Measurements from ENCODE around the gene GALNT2.

Gene GALNT2

DNA sequence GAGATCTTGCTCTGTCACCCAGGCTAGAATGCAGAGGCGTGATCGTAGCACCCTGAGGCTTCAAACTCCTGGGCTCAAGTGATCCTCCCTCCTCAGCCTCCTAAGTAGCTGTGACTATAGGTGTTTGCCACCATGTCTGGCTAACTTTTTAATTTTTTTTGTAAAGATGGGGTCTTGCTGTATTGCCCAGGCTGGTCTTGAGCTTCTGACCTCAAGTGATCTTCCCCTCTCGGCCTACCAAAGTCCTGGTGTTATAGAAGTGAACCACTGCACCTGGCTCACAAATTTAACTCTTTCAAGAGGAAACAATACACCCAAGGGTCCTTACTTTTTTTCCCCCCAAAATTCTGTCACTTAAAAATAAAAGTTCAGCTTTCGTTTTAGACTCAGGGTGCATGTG is 62.3 kb downstream of the GALNT2 start:
- DNase-seq (ENCODE audit: low spot score), result no peak

DNA sequence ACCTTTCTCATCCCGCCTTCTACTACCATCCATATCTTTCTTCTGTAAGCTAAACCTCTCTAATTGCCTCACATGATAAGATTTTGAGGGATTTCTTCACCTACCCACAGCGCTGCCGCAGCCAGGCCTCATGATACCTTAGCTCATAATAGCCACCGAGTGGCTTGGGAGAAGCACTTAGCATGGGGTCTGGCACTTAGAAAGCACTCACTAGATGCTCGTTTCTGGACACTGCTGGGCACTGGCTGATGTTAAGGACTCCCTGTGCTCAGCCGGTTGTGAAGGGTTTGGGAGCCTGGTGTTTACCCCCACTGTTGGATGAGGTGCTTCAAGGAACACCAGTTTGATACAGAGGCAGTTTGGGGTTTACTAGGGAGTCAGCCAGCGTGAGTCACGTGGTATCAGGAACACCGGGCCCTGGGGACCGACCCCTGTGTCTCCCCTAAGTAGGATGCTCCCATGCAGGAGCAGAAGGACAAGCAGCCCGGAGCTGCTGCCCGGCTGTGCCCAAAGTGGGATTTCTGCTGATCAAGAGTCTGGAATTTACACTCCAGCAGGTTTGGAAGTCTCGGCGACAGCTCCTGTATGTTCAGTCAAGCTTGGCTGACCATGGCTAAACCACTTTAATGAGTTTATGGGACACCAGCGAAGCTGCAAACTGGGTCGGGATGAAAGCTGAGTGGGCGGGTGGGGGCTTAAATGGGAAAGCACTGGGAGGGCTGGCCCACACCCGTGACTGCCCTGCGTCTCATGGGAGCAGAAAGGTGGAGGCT is 63.3 kb downstream of the GALNT2 start:
- no peak for DNase-seq (ENCODE audit: low spot score)

DNA sequence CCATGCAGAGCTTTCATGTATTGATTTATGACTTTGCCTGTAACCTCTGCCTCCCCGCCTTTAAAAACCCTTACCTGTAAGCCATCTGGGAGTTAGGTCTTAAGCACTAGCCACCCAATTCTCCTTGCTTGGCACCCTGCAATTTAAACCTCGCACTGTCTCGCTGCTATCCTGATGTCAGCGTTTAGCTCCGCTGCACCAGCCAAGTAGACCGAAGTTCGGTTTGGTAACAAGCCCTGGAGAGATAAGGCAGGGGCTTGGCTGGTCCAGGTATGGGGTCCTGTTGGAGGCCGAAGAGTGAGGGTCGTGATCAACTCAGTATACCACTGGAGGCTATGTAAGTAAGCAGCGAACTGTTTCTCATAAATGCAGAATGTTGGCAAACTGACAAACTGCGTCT is 64.4 kb downstream of the GALNT2 start:
- no peak for DNase-seq (ENCODE audit: low spot score)

DNA sequence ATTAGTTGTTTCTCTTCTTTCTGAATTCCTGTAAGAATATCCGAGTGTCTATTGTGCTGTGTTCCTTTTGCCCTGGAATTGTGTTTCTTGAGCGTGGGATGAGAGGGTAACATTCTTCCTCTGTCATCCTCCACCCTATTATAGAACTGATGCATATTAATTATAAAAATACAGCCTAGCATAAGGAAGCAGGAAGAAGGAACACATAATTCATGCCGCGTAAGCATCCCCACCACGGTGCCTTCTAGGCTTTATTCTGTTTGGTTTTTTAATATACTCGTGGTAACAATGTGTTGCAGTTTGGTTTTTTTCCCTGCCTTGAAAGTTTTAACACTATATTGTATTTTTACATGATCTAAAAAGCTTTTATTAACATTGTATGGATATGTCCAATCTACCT is 65.7 kb downstream of the GALNT2 start:
- DNase-seq (ENCODE audit: low spot score), result no peak

GRCh38 chr1:230135726-230136125 is 68.7 kb downstream of the GALNT2 start:
- no peak for DNase-seq (ENCODE audit: low spot score)

DNA sequence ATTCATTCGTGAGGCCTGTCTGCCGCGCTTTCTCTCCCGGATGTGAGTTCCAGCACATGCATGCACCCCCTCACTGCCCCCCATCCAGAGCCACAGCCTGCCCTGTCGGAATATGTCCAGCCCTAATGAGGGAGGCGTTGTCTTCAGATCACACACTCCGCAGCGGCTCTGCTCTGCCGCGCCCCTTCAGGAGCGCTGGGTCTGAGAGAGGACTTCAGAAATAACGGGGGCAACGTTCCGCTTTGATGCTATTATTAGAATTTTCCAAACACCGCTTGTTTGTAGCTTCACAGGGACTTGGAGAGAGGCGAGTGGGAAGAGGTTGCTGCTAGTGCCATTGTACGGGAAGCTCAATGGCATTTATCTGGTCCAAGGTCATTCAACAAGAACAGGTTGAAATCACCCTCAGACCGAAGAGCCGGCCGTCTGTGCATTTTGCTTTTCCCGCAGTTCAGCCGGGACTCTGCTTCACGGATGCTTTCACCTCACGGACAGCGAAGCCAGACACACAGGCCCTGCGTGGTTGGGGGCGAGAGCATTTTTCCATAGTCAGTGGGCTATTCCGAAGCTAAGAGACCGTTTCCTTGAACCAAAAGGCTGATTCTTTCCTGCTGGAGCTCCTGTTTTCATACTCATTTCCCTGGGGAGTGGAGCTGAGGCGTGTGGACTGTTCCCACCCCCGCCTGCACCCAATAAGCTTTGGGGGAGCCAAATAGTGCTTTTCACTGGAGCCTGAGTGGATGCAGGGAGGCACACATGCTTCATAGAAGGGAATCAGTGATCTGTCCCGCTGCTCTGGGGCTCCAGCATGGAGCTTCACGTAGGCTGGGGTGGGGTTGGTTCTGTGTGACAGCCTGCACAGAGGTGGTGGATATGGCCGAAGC is 69.7 kb downstream of the GALNT2 start:
- DNase-seq (ENCODE audit: low spot score), result no peak

DNA sequence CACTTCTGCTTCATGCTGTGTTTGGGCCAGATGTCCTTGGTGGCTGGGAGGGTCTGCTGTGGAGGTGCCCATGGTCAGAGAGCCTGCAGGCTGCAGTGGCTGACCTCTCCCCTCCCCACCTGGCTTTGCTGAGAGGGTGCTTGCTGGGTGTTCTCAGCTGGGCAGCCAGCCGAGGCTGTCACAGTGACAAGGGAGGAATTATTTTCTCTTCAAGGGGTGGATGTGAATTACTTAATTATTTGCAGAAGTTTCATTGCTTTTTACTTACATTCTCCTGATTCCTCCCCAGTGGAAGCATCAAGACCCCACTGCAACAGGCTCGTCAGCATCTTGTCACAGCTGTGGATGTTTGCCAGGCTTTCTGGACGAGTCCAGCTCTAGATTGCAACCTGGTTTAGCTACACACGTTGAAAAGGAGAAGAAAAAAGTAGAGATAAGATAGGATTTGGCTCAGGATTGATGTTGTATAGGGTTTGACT is 70.3 kb downstream of the GALNT2 start:
- no peak for DNase-seq (ENCODE audit: low spot score)

- no peak for DNase-seq (ENCODE audit: low spot score)
Observed at GRCh38 chr1:230138561-230139239, 71.7 kb downstream of the GALNT2 start.

DNA sequence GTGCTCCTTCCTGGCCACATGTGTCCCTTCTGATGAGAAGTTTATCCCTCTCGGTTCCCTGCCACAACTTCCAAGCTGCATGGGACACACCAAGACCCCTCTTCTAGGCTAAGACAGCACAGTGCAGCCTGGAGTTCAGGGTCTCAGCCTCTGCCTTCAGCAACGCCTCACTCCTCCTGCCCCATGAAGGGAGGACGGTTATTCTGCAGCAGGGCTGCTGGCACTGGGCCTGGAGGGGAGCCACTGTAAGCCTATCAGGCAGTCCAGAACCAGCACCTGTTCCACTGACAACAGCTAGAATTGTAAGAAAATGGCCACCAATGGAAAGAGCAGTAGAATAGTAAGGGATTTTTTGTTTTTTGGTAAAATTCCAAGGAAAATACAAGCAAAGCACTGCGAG is 72.3 kb downstream of the GALNT2 start:
- no peak for DNase-seq (ENCODE audit: low spot score)

GRCh38 chr1:230139741-230140140 is 72.7 kb downstream of the GALNT2 start:
- no peak for DNase-seq (ENCODE audit: low spot score)

DNA sequence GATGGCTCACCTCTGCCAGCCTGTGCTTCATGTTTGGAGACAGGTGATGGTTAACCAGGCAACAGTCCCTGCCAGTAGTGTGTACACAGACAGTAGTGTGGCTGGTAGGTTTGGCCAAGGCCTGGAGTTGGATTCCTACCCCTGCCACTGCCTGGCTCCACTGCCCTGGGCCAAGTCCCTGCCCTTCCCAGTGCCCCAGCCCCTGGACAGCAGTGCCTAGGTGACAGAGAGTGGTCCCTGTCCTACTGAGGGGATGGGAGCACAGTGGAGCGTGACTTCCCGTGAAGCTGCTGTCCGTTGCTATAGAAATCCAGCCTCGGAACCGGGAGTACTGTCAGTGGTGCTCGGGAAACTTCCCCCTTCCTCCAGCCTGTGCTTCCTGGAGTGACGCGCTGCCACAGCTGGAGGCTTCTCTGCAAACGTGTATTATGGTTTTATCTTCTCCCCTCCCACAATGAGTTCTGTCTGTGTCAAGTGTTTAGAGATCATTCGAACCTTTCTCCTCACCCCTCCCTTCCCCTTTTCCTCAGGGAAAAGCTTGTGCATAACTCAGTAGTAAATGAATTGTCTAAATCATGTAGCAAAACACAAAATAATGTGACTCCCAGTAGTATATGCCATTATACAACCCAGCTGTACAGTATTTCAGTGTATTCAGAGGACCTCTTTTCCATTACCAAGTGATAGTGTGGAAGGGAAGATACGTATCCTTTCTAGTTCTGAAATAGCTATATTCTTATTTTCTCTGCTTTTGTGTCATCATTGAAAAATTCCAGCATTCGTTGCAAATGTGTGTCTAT is 73.4 kb downstream of the GALNT2 start:
- DNase-seq (ENCODE audit: low spot score), result no peak

DNA sequence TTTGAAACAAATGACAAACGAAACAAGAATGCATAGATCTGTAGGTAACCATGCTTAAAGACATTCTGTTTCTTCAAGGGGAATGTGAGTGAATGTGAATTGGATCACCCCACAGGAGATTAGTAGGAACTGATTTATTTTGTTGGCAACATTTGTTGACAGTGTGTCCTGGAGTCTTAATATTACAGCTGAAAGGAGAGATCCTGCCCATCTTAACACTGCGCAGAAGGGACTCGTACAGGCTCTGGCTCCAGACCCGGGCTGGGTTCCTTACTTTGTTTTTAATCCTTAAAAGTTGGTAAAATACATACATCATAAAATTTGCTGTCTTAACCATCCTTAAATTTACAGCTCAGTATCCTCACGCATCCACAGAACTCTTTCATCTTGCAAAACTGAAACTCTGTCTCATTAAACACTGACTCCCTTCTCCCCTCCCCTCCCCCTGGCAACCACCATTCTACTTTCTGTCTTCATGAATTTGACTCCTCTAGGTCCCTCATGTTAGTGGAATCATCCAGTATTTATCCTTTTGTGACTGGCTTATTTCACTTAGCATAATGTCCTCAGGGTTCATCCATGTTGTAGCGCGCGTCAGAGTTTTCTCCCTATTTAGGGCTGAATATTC is 74.1 kb downstream of the GALNT2 start:
- DNase-seq (ENCODE audit: low spot score), result peak; percentile 44

- DNase-seq (ENCODE audit: low spot score), result no peak
Observed at GRCh38 chr1:230141797-230142607, 75.0 kb downstream of the GALNT2 start.

DNA sequence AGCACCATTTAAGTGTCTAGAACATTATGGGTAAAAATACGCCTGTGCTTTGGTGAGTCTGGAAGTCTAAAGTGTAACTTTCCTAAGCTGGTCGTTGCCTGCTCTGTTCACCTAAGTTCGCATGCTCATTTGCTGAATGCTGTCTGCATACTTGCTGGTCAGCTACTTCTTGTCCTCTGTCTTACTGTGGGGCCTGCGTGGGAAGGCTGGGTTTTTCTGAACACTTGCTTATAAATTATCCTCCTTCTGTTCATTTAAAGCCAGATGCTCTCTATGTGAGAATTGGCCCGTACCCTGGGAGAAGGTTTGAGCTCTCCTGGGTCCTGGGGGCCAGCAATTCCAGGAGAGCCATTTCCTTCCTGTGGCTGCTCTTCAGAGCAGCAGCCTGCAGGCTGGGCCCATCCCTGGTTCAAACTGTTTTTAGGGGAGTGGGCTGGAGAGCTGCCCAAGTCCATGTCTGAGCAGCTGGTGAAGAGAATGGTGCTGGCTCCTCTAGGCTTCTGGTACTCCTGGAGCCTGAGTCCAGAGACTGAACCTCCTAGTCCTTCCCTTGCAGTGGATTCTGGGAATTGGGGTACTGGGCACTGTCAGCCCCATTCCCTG is 75.7 kb downstream of the GALNT2 start:
- DNase-seq (ENCODE audit: low spot score), result no peak

- DNase-seq (ENCODE audit: low spot score), result no peak
Observed at GRCh38 chr1:230143534-230143933, 76.5 kb downstream of the GALNT2 start.

DNA sequence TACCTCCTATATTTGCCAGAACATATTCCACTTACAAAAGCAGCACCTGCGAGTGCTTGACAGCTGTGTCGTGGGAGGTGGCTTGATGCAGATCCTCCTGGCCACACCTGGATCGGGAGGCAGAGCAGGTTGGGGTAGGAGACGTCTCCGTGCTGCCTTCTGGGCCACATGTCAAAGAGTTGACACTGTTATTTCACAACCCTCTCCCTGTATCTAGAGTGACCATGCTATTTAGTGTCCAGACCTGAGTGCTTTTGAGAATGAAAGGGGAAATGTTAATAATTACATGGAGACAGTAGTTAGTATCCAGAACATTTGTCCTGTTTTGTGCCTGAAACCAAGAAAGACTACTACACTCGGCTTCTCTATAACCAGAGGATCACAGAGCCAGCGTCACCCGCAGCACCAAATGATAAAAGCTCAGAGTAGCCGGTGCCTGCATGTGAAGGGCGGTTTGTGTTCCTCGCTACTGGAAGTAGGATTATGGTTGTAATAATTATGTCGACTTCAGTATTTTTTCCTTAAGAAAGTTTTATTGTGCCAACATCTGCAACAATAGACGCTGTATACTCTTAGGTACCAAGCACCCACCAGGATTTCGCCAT is 77.1 kb downstream of the GALNT2 start:
- no peak for DNase-seq (ENCODE audit: low spot score)

DNA sequence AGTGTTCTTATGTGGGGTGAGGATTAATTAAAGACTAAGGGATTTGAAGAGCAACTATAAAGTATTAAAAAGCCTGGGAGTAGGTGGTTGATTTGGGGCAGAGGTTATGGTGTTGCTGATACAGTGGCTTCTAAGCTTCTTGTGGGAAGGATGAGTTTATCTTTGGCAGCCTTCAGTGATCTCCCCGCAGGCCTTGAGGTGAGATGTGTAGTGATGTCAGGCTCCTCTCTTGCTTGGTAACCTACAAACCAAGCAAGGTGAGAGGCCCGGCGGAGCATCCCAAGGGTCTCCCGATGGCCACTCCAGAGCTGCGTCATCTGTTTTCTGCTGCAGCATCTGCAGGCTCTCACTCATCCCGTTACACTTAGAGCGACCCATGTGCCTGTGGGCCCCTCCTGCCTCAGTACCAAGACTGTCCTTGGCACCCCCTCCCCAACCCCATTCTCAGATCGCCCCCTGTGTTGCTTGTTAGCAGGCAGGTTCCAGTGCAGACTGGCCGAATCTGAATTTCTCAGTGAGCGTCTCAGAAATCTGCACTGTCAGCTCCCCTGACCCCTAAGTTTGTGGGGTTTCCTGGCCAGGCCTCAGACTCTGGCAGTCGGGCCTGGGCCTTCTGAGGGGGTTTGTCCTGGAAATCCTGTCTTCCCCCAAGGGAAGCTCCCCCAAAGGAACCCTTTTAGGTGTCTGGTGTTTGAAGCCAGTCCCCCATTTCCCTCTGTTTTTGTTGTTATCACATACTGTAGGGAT is 77.9 kb downstream of the GALNT2 start:
- no peak for DNase-seq (ENCODE audit: low spot score)

GRCh38 chr1:230145505-230145899 is 78.5 kb downstream of the GALNT2 start:
- no peak for DNase-seq (ENCODE audit: low spot score)

- no peak for DNase-seq (ENCODE audit: low spot score)
Observed at GRCh38 chr1:230145953-230146476, 79.0 kb downstream of the GALNT2 start.

Data from GM03348 (cell line).